Breast epithelium (tissue), 4 donors: ENCODE data around the gene FRMD4A. TPM values are rescaled to one million over a fixed set of nuclear protein-coding genes. Genes with fewer than 3 reads are reported as not detected.
"Not testable (repeated sequence)": the region's sequence is repeated elsewhere in the genome, so short reads cannot be mapped to it uniquely, and the experiment has no call there.

Experiments used
- DNase-seq, 2 donors: peaks; one replicate each; pipeline ENCODE4 v3.0.0-alpha.2; 2019; ENCODE audit warnings: low spot score in 2 of 2
- H3K27ac ChIP-seq, 2 donors: fragments of 200-600 bp; sonication (generic) in 1 of 2; one replicate each; pipeline ENCODE4 v1.5.1; 2016 to 2019; ENCODE audit warnings: mild to moderate bottlenecking in 1 of 2
- H3K27me3 ChIP-seq, 2 donors: fragments of 200-600 bp; sonication (generic) in 1 of 2; one replicate each; pipeline versions ENCODE4 v1.5.1 to v1.6.0; 2017 to 2019; ENCODE audit warnings: control low read depth in 1 of 2, mild to moderate bottlenecking in 1 of 2
- H3K36me3 ChIP-seq: fragments of 200-600 bp; one replicate; pipeline ENCODE4 v1.5.1; 2019
- H3K4me1 ChIP-seq, 2 donors: fragments of 200-600 bp; sonication (generic); one replicate each; pipeline ENCODE4 v1.5.1; 2016 to 2019; ENCODE audit warnings: control low read depth in 1 of 2
- H3K4me3 ChIP-seq, 3 donors: fragments of 200-600 bp; sonication (generic); 1 replicate in 2 of 3; 2 replicates in 1 of 3; pipeline ENCODE4 v1.5.1; 2016 to 2019; ENCODE audit warnings: mild to moderate bottlenecking in 3 of 3, moderate library complexity in 2 of 3
- H3K9me3 ChIP-seq, 2 donors: fragments of 200-600 bp; sonication (generic) in 1 of 2; one replicate each; pipeline ENCODE4 v1.5.1; 2016 to 2019; ENCODE audit warnings: control low read depth in 1 of 2
- POLR2A ChIP-seq: fragments of 450-650 bp; IDR thresholded peaks from one replicate; pipeline ENCODE4 v1.6.1; 2016; ENCODE audit warnings: antibody characterized with exemption, mild to moderate bottlenecking, moderate library complexity
- POLR2AphosphoS5 ChIP-seq, 3 donors: sonication (generic); formaldehyde crosslinking; IDR thresholded peaks; one replicate each; pipeline ENCODE4 v1.6.1; 2017; ENCODE audit warnings: antibody characterized with exemption in 3 of 3
- intact Hi-C: fragments of 100-400 bp; cut with DNase I; formaldehyde crosslinking; loops from one replicate; pipeline ENCODE4 v1.15.1; 2023; ENCODE audit warnings: low total_unique reads
- total RNA-seq, 3 donors: library from RNA; depleted of rRNA; stranded (reverse); fragments of >200 nt; gene quantifications; one replicate each; pipeline ENCODE4 v1.1.0, GENCODE V29; 2016
- TF ChIP-seq, protein P1 (sequence below), 3 donors: fragments of 450-650 bp; IDR thresholded peaks; one replicate each; pipeline ENCODE4 v1.5.1; 2016 to 2017; ENCODE audit warnings: antibody characterized with exemption in 3 of 3, mild to moderate bottlenecking in 3 of 3, moderate library complexity in 3 of 3

Gene FRMD4A
- total RNA-seq, 3 donors from 2014 or later, result 27.5 to 107 (median 34.4) TPM

DNA sequence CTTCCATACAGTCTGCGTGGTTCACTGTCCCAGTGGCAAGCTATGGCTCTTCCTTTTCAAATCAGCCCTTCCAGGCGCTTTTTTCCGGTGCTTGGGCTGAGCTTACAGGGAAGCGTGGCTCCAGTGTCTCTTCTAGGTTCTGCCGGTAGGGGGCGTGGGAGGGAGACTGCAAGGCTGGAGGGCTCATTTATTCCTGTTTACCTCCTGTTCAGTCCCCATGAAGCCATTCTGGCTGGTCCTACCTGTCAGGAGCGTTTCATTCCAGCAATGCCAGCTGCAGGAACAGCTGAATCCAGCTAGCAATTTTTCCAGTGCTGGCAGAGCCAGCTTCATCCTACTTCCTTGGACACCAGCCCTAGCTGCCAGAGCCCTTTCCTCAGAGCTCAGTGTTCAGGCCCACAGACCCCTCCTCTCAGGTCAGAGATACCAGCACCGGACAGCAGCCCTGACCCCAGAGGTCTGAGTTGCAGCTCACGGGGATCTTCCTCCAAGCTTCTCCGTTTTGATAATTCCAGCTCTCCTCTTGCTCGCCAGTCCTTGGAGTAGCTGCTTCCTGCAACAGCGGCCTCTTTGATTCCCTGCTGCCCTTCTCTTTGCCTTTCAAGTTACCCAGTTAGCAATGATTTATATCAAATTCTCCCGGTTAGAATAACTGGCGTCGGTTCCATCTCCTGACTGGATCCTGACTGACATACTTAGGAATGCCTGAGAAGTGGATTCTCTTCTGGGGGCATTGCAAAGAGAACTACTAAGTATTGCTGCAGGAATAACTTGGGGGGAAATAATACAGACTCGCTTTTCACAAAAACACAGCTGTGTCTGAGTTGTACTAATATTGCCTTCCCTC lies 129.8 kb downstream of the FRMD4A start:
- no peaks in the 10 kb centered on the region for H3K36me3 ChIP-seq
- no peak overlapping the region for H3K4me3 ChIP-seq
- no peak for DNase-seq
- no peaks in the 10 kb centered on the region for H3K9me3 ChIP-seq
- TF ChIP-seq POLR2A (no peak), POLR2AphosphoS5 (IDR thresholded peaks at IDR 0.05) (no peak)
- TF ChIP-seq, protein P1, sequence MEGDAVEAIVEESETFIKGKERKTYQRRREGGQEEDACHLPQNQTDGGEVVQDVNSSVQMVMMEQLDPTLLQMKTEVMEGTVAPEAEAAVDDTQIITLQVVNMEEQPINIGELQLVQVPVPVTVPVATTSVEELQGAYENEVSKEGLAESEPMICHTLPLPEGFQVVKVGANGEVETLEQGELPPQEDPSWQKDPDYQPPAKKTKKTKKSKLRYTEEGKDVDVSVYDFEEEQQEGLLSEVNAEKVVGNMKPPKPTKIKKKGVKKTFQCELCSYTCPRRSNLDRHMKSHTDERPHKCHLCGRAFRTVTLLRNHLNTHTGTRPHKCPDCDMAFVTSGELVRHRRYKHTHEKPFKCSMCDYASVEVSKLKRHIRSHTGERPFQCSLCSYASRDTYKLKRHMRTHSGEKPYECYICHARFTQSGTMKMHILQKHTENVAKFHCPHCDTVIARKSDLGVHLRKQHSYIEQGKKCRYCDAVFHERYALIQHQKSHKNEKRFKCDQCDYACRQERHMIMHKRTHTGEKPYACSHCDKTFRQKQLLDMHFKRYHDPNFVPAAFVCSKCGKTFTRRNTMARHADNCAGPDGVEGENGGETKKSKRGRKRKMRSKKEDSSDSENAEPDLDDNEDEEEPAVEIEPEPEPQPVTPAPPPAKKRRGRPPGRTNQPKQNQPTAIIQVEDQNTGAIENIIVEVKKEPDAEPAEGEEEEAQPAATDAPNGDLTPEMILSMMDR (IDR thresholded peaks at IDR 0.05), result no peak
- peaks cover 0 to 18% of the 10 kb centered on the region in 2 donors for H3K27me3 ChIP-seq
- H3K4me1 ChIP-seq, result no peaks in the 10 kb centered on the region
- H3K27ac ChIP-seq, result no peak overlapping the region
- intact Hi-C loops, result no loop called here

- H3K27ac ChIP-seq, H3K4me3 ChIP-seq, H3K4me1 ChIP-seq, H3K9me3 ChIP-seq, intact Hi-C loops, DNase-seq, H3K36me3 ChIP-seq: not testable (repeated sequence)
- H3K27me3 ChIP-seq, result peaks cover 0 to 18% of the 10 kb centered on the region in 2 donors
These were observed 131.6 kb downstream of the FRMD4A start for GRCh38 chr10:14199098-14199497.

- no peak overlapping the region for H3K4me3 ChIP-seq
- H3K27me3 ChIP-seq, result peaks cover 0 to 18% of the 10 kb centered on the region in 2 donors
- DNase-seq, result no peak
- TF ChIP-seq, protein P1 (IDR thresholded peaks at IDR 0.05), result no peak
- TF ChIP-seq POLR2A (no peak), POLR2AphosphoS5 (IDR thresholded peaks at IDR 0.05) (no peak)
- H3K4me1 ChIP-seq, result no peaks in the 10 kb centered on the region
- H3K9me3 ChIP-seq, result no peaks in the 10 kb centered on the region
- H3K27ac ChIP-seq, result no peak overlapping the region
- intact Hi-C loops, result no loop called here
- no peaks in the 10 kb centered on the region for H3K36me3 ChIP-seq
These were observed 132.6 kb downstream of the FRMD4A start for GRCh38 chr10:14198078-14198477.

- DNase-seq, result no peak
- Histone ChIP-seq H3K4me1 (no peaks in the 10 kb centered on the region), H3K27me3 (peaks cover 0 to 18% of the 10 kb centered on the region in 2 donors), H3K27ac (no peak overlapping the region), H3K9me3 (no peaks in the 10 kb centered on the region), H3K4me3 (no peak overlapping the region), H3K36me3 (no peaks in the 10 kb centered on the region)
- TF ChIP-seq POLR2AphosphoS5 (IDR thresholded peaks at IDR 0.05) (no peak), POLR2A (no peak)
- TF ChIP-seq, protein P1 (IDR thresholded peaks at IDR 0.05), result no peak
- intact Hi-C loops, result no loop called here
These were observed 134.6 kb downstream of the FRMD4A start for GRCh38 chr10:14196113-14196512.

DNA sequence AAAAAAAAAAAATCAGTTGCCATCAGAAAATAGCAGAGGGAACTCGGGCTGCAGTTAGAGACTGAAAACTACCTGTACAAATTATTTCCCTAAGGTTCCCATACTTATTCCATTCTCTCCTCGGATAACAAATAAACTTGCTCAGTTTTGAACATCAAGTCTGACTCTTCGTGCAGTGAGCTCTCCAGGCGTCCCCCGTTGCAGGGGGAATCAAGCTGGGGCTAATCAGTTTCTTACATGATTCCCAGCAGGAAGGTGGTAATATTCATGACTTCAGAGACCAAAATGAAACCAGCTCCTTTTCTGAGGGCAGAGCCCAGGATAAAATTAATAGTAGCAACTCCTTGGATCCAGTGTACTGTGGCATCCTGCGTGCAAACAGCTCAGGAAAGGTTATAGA lies 135.3 kb downstream of the FRMD4A start:
- Histone ChIP-seq H3K36me3 (no peaks in the 10 kb centered on the region), H3K27ac (no peak overlapping the region), H3K9me3 (no peaks in the 10 kb centered on the region), H3K27me3 (peaks cover 0 to 11% of the 10 kb centered on the region in 2 donors), H3K4me3 (no peak overlapping the region), H3K4me1 (no peaks in the 10 kb centered on the region)
- intact Hi-C loops, result no loop called here
- TF ChIP-seq, protein P1 (IDR thresholded peaks at IDR 0.05), result no peak
- TF ChIP-seq POLR2A, result no peak
- TF ChIP-seq POLR2AphosphoS5 (IDR thresholded peaks at IDR 0.05), result no peak
- no peak for DNase-seq
